ENCODE data around the gene ZNF506.
"Not testable (repeated sequence)": the region's sequence is repeated elsewhere in the genome, so short reads cannot be mapped to it uniquely, and the experiment has no call there.

The ZNF506 gene

DNA sequence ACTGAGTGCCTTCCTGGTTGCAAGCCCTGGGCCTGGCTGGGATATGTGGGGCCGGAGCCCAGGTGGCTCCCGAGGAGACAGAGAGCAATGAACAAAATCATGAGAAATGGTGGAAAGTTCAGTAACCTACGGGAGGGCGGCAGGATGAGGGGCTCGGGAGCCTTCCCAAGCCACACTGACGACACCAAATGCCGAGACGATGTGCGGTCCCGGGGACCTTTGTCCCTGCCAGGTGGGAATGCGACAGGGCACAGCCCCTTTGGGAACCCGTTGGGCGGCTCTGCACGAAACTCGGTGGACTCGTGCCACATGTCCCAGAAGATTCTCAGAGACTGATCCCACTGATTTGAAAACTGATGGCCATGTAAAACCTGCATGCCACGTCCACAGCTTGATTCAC is 76.9 kb downstream of the ZNF506 start:
- no peak for DNase-seq (ENCODE audit: low spot score)

- DNase-seq (ENCODE audit: low spot score) = not testable (repeated sequence)
Measured at GRCh38 chr19:19743921-19744320, 77.6 kb downstream of the ZNF506 start.

- DNase-seq (ENCODE audit: low spot score) = no peak
Measured at GRCh38 chr19:19743176-19743575, 78.4 kb downstream of the ZNF506 start.

DNA sequence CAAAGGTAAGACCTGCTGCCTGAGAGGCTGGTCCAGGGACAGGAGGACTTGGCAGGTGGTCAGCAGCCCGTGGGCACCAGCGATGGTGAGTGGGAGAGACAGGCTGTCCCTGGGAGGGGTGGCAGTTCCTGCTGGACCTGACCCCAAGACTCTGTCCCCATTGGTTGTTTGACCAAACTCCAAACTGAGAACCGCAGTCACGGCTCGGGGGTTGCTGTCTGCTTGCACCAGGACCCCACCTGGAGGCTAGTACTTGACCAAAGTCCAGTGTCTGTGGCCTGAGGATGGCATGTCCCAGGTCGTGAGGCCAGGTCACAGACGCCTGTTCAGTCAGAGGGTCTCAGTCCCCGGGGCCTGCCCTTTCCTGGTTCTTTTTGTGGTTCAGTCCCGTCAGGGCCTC is 78.8 kb downstream of the ZNF506 start:
- DNase-seq (ENCODE audit: low spot score) = no peak
